Ishikawa (cell line): ENCODE results near the gene LYL1.

Source experiments
- CEBPB ChIP-seq: IDR thresholded peaks from 2 replicates; pipeline ENCODE4 v1.6.1; 2012
- CREB1 ChIP-seq: IDR thresholded peaks from 2 replicates; pipeline ENCODE4 v1.6.1; 2012; ENCODE audit warnings: low read depth
- EGR1 ChIP-seq: IDR thresholded peaks from 2 replicates; pipeline ENCODE4 v1.6.1; 2012
- EP300 ChIP-seq: IDR thresholded peaks from 2 replicates; pipeline ENCODE4 v1.6.1; 2012; ENCODE audit warnings: borderline replicate concordance
- FOXM1 ChIP-seq: IDR thresholded peaks from 2 replicates; pipeline ENCODE4 v1.6.1; 2012; ENCODE audit warnings: low read depth, borderline replicate concordance
- MAX ChIP-seq: IDR thresholded peaks from 2 replicates; pipeline ENCODE4 v1.6.1; 2012
- NFIC ChIP-seq: IDR thresholded peaks from 2 replicates; pipeline ENCODE4 v1.6.1; 2012
- RAD21 ChIP-seq: IDR thresholded peaks from 2 replicates; pipeline ENCODE4 v1.6.1; 2012; ENCODE audit warnings: low read depth
- TAF1 ChIP-seq: IDR thresholded peaks from 2 replicates; pipeline ENCODE4 v1.6.1; 2012; ENCODE audit warnings: low read depth, mild to moderate bottlenecking
- TCF12 ChIP-seq: IDR thresholded peaks from 2 replicates; pipeline ENCODE4 v1.6.1; 2012; ENCODE audit warnings: low read depth
- TEAD4 ChIP-seq: IDR thresholded peaks from 2 replicates; pipeline ENCODE4 v1.6.1; 2012
- USF1 ChIP-seq: IDR thresholded peaks from 2 replicates; pipeline ENCODE4 v1.6.1; 2012
- YY1 ChIP-seq: IDR thresholded peaks from 2 replicates; pipeline ENCODE4 v1.6.1; 2012; ENCODE audit warnings: low read depth
- ZBTB7A ChIP-seq: IDR thresholded peaks from 2 replicates; pipeline ENCODE4 v1.6.1; 2012; ENCODE audit warnings: low read depth
- TF ChIP-seq, protein P1 (sequence below): IDR thresholded peaks from 2 replicates; pipeline ENCODE4 v1.6.1; 2012; ENCODE audit warnings: low read depth, mild to moderate bottlenecking

LYL1 gene

DNA sequence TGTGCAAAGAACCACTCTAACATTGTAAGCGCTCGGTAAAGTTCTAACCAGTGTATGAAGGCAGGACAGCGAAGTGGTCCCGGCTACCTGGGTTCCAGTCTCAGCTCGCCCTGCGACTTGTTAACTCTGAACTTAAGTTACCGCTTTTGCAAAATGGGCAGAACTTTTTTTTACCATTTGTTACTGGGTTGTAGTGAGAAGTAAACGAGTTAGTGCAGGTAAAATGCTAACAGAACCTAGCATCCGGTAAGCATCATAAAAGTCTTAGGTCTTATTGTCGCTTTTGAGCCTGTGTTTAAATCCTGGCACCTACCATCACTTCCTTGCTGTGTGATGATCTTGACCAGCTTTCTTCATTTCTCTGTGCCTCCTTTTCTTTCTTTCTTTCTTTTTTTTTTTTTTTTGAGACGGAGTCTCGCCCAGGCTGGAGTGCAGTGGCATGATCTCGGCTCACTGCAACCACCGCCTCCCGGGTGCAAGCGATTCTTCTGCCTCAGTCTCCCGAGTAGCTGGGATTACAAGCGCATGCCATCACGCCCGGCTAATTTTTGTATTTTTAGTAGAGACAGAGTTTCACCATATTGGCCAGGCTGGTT, 14.6 kb upstream of the LYL1 start:
- TF ChIP-seq TAF1 (0 out of 2 replicates have a peak, but pooled peaks have one; percentile 1), NFIC (no peak)

DNA sequence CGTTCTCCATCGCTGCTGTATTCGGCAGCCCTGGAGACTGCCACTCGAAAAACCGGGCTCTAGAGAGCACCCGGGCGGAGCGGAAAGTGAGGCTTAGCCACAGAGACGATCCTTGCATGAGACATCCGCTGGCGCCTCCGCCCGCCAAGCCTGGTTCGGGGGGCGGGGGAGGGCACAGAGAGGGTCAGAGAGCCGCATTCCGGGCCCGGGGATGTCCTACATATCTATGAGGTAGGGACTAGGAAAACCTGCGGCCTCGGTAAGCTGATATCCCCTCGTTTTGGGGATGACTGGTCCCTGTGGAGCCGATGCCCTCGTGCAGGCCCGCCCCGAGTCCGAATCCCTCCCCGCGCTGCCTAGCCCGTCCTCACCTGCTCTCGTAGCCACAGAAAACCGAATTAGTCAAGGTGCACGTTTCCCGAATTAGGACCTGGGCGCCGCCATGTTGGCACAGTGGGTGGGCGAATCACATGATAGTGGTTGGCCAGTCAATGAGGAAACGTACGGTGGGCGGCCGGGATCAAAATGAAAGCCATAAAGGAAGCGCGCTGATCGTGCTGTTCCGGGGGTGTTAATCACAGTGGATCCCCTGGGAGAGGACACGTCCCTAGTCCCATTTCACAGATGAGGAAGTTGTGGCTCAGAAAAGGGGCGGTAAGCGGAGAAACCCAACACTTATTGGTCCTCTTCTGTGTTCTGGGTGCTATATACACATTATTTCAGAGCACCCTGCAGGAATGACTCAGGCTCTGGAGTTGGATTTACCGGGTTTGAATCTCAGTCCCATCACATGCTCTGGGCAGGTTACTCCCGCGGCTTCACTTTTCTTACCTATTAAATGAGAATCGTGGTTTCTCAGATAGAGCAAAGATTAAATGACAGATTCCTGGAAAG, 13.9 kb upstream of the LYL1 start, which contains the start of gene TRMT1:
TSS of gene TRMT1 (minus strand) at position 459 of the 894 bp plus-strand sequence. CDS start at position 118, 341 bp downstream.
- peak; percentile 66 for TF ChIP-seq TCF12
- TF ChIP-seq EGR1 = peak; percentile 64; the same call in 1 of the 2 replicates
- no peak for TF ChIP-seq CREB1
- TF ChIP-seq FOXM1 = no peak
- TF ChIP-seq CEBPB = peak; percentile 27; the same call in 1 of the 2 replicates
- TF ChIP-seq EP300 = peak; percentile 52; the same call in 1 of the 2 replicates
- TF ChIP-seq, protein P1, sequence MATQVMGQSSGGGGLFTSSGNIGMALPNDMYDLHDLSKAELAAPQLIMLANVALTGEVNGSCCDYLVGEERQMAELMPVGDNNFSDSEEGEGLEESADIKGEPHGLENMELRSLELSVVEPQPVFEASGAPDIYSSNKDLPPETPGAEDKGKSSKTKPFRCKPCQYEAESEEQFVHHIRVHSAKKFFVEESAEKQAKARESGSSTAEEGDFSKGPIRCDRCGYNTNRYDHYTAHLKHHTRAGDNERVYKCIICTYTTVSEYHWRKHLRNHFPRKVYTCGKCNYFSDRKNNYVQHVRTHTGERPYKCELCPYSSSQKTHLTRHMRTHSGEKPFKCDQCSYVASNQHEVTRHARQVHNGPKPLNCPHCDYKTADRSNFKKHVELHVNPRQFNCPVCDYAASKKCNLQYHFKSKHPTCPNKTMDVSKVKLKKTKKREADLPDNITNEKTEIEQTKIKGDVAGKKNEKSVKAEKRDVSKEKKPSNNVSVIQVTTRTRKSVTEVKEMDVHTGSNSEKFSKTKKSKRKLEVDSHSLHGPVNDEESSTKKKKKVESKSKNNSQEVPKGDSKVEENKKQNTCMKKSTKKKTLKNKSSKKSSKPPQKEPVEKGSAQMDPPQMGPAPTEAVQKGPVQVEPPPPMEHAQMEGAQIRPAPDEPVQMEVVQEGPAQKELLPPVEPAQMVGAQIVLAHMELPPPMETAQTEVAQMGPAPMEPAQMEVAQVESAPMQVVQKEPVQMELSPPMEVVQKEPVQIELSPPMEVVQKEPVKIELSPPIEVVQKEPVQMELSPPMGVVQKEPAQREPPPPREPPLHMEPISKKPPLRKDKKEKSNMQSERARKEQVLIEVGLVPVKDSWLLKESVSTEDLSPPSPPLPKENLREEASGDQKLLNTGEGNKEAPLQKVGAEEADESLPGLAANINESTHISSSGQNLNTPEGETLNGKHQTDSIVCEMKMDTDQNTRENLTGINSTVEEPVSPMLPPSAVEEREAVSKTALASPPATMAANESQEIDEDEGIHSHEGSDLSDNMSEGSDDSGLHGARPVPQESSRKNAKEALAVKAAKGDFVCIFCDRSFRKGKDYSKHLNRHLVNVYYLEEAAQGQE = no peak
- no peak for TF ChIP-seq ZBTB7A
- TF ChIP-seq NFIC = peak; percentile 27; the same call in 1 of the 2 replicates
- peak; percentile 98 for TF ChIP-seq USF1
- TF ChIP-seq YY1 = peak; percentile 99
- peak; percentile 26 for TF ChIP-seq TEAD4
- TF ChIP-seq MAX = peak; percentile 97
- TF ChIP-seq TAF1 = peak; percentile 73
- no peak for TF ChIP-seq RAD21

- TF ChIP-seq CREB1 (no peak), CEBPB (no peak), TEAD4 (no peak), TCF12 (no peak), USF1 (no peak), YY1 (no peak), NFIC (no peak), EP300 (no peak), RAD21 (no peak), ZBTB7A (no peak), TAF1 (no peak), MAX (no peak)
- TF ChIP-seq, protein P1 = no peak
Measured at GRCh38 chr19:13115936-13116281, 13.3 kb upstream of the LYL1 start.

GRCh38 chr19:13112555-13112954, 9.9 kb upstream of the LYL1 start:
- TF ChIP-seq TEAD4 (no peak), NFIC (no peak), CEBPB (no peak), ZBTB7A (no peak)

- no peak for TF ChIP-seq EGR1
- no peak for TF ChIP-seq CEBPB
- no peak for TF ChIP-seq RAD21
- no peak for TF ChIP-seq NFIC
- no peak for TF ChIP-seq CREB1
- TF ChIP-seq, protein P1 = no peak
- TF ChIP-seq TEAD4 = no peak
- TF ChIP-seq YY1 = no peak
Measured at GRCh38 chr19:13110099-13110610, 7.5 kb upstream of the LYL1 start.
